Measurements from ENCODE around the gene GRIK4. TPM values are rescaled to one million over a fixed set of nuclear protein-coding genes. Genes with fewer than 3 reads are reported as not detected.

GRIK4 gene
- total RNA-seq, 1 experiment from 2014 or later, result not detected

DNA sequence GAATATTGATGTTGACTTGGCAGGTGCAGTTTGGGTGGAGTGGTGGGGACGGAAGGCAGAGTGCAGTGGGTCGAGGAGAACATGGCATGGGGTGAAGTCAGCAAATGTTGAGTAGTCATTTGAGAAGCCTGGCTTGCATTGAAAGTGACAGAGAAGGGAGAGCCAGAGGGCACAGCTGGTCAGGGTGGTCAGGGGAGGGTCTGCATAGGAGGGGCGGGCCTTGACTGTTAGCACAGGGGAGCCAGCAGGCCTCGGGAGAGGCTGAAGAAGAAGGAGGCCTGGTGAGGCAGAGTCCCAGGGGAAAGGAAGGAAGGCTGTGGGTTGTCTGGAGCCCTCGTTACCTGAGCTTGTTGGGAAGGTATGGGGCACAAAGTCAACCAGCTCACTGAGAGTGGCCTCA is 281.6 kb downstream of the GRIK4 start:
- CTCF ChIA-PET, result no interaction called here
- Histone ChIP-seq H3K4me3 (no peak overlapping the region), H2AFZ (no peak overlapping the region), H4K20me1 (ENCODE audit: insufficient read depth) (no peaks in the 10 kb centered on the region), H3K79me2 (ENCODE audit: low read depth) (no peaks in the 10 kb centered on the region), H3K36me3 (ENCODE audit: low read depth) (no peaks in the 10 kb centered on the region), H3K4me1 (replicated peaks; ENCODE audit: insufficient read depth) (no peaks in the 10 kb centered on the region), H3K27ac (no peak overlapping the region), H3K4me2 (no peak overlapping the region), H3F3A (ENCODE audit: insufficient read depth, low read depth) (no peaks in the 10 kb centered on the region), H3K9me3 (ENCODE audit: insufficient read depth, low read depth) (no peaks in the 10 kb centered on the region; the same call in 1 of the 2 replicates), H3K27me3 (ENCODE audit: insufficient read depth, low read depth) (peaks cover 98% of the 10 kb centered on the region), H3K9me2 (ENCODE audit: insufficient read depth) (no peaks in the 10 kb centered on the region)
- intact Hi-C loops (cut with micrococcal nuclease; ENCODE audit: unreplicated experiment), result no loop called here
- TF ChIP-seq, protein P1, sequence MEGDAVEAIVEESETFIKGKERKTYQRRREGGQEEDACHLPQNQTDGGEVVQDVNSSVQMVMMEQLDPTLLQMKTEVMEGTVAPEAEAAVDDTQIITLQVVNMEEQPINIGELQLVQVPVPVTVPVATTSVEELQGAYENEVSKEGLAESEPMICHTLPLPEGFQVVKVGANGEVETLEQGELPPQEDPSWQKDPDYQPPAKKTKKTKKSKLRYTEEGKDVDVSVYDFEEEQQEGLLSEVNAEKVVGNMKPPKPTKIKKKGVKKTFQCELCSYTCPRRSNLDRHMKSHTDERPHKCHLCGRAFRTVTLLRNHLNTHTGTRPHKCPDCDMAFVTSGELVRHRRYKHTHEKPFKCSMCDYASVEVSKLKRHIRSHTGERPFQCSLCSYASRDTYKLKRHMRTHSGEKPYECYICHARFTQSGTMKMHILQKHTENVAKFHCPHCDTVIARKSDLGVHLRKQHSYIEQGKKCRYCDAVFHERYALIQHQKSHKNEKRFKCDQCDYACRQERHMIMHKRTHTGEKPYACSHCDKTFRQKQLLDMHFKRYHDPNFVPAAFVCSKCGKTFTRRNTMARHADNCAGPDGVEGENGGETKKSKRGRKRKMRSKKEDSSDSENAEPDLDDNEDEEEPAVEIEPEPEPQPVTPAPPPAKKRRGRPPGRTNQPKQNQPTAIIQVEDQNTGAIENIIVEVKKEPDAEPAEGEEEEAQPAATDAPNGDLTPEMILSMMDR (conservative IDR thresholded peaks at IDR 0.05), result no peak
- TF ChIP-seq EZH2 (IDR thresholded peaks at IDR 0.05; ENCODE audit: low read depth), result no peak
- POLR2A ChIA-PET (ENCODE audit: unreplicated experiment), result no interaction called here
- no TSS peak for BruUV-seq (replicated peaks)
- no peak for DNase-seq

GRCh38 chr11:120793806-120794479 is 282.4 kb downstream of the GRIK4 start:
- ChIA-PET CTCF (no interaction called here), POLR2A (ENCODE audit: unreplicated experiment) (no interaction called here)
- no peak overlapping the region for H3K27ac ChIP-seq
- peaks cover 98% of the 10 kb centered on the region for H3K27me3 ChIP-seq (ENCODE audit: insufficient read depth, low read depth)
- TF ChIP-seq, protein P1 (conservative IDR thresholded peaks at IDR 0.05), result no peak
- no peak for TF ChIP-seq EZH2 (IDR thresholded peaks at IDR 0.05; ENCODE audit: low read depth)
- H3K4me1 ChIP-seq (replicated peaks; ENCODE audit: insufficient read depth), result no peaks in the 10 kb centered on the region
- no peak overlapping the region for H2AFZ ChIP-seq
- no peaks in the 10 kb centered on the region; the same call in 1 of the 2 replicates for H3K9me3 ChIP-seq (ENCODE audit: insufficient read depth, low read depth)
- H3K79me2 ChIP-seq (ENCODE audit: low read depth), result no peaks in the 10 kb centered on the region
- no peak overlapping the region for H3K4me3 ChIP-seq
- intact Hi-C loops (cut with micrococcal nuclease; ENCODE audit: unreplicated experiment), result no loop called here
- no peaks in the 10 kb centered on the region for H3F3A ChIP-seq (ENCODE audit: insufficient read depth, low read depth)
- no peaks in the 10 kb centered on the region for H3K36me3 ChIP-seq (ENCODE audit: low read depth)
- no peaks in the 10 kb centered on the region for H3K9me2 ChIP-seq (ENCODE audit: insufficient read depth)
- no peak for DNase-seq
- H3K4me2 ChIP-seq, result no peak overlapping the region
- no TSS peak for BruUV-seq (replicated peaks)
- no peaks in the 10 kb centered on the region for H4K20me1 ChIP-seq (ENCODE audit: insufficient read depth)

DNA sequence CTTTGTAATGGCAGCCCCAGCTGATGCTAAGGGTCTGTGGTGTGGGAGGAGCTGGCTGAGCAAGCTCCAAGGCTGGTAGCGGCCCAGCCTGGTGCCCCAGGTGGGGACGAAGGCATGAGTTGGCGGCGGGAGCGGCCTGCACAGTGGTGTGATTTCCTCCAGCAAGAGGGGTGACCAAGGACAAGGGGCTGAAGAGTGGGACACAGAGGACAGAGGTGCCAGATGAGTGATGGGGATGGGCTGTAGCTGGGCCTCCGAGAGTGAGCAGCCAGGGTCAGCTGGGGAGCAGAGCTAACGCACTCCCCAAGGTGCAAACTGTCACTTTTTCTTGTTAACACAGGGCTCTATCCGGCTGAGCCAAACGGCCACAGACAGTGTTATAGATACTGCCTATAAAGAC is 283.2 kb downstream of the GRIK4 start:
- H2AFZ ChIP-seq, result no peak overlapping the region
- peaks cover 90% of the 10 kb centered on the region for H3K27me3 ChIP-seq (ENCODE audit: insufficient read depth, low read depth)
- ChIA-PET CTCF (no interaction called here), POLR2A (ENCODE audit: unreplicated experiment) (no interaction called here)
- no peak overlapping the region for H3K27ac ChIP-seq
- H4K20me1 ChIP-seq (ENCODE audit: insufficient read depth), result no peaks in the 10 kb centered on the region
- intact Hi-C loops (cut with micrococcal nuclease; ENCODE audit: unreplicated experiment), result no loop called here
- H3K79me2 ChIP-seq (ENCODE audit: low read depth), result no peaks in the 10 kb centered on the region
- TF ChIP-seq, protein P1 (conservative IDR thresholded peaks at IDR 0.05), result no peak
- TF ChIP-seq EZH2 (IDR thresholded peaks at IDR 0.05; ENCODE audit: low read depth), result no peak
- no peaks in the 10 kb centered on the region for H3K9me2 ChIP-seq (ENCODE audit: insufficient read depth)
- no peak overlapping the region for H3K4me2 ChIP-seq
- H3K4me1 ChIP-seq (replicated peaks; ENCODE audit: insufficient read depth), result no peaks in the 10 kb centered on the region
- no peak overlapping the region for H3K4me3 ChIP-seq
- no peak for DNase-seq
- H3K9me3 ChIP-seq (ENCODE audit: insufficient read depth, low read depth), result no peaks in the 10 kb centered on the region; the same call in 1 of the 2 replicates
- H3K36me3 ChIP-seq (ENCODE audit: low read depth), result no peaks in the 10 kb centered on the region
- BruUV-seq (replicated peaks), result no TSS peak
- H3F3A ChIP-seq (ENCODE audit: insufficient read depth, low read depth), result no peaks in the 10 kb centered on the region
